H9 (cell line): ENCODE measurements around the gene RINT1. TPM values are rescaled to one million over a fixed set of nuclear protein-coding genes. Genes with fewer than 3 reads are reported as not detected.

ENCODE experiments used
- DNase-seq: peaks from one replicate; pipeline ENCODE4 v3.0.0-alpha.2; 2017
- H2AFZ ChIP-seq: one replicate; pipeline ENCODE4 v1.6.1; 2013; ENCODE audit warnings: mild to moderate bottlenecking, low read length, control low read depth, moderate library complexity
- H2AK5ac ChIP-seq: 2 replicates; pipeline ENCODE4 v1.6.1; 2013; ENCODE audit warnings: low read length, control low read depth, mixed read lengths; ENCODE audit not compliant: insufficient read length
- H2BK120ac ChIP-seq: one replicate; pipeline ENCODE4 v1.6.1; 2013; ENCODE audit warnings: low read depth, mild to moderate bottlenecking, low read length, control low read depth, inconsistent platforms; ENCODE audit not compliant: poor library complexity, severe bottlenecking
- H2BK12ac ChIP-seq: 2 replicates; pipeline ENCODE4 v1.6.1; 2013; ENCODE audit warnings: low read length, control low read depth, mixed read lengths, low read depth; ENCODE audit not compliant: insufficient read length
- H2BK15ac ChIP-seq: 2 replicates; pipeline ENCODE4 v1.6.1; 2013; ENCODE audit warnings: low read depth, low read length, control low read depth
- H2BK20ac ChIP-seq: one replicate; pipeline ENCODE4 v1.6.1; 2013; ENCODE audit warnings: low read depth, mild to moderate bottlenecking, low read length, control low read depth, inconsistent platforms; ENCODE audit not compliant: poor library complexity, severe bottlenecking
- H2BK5ac ChIP-seq: 2 replicates; pipeline ENCODE4 v1.6.1; 2013; ENCODE audit warnings: low read length, control low read depth, mixed read lengths; ENCODE audit not compliant: insufficient read length
- H3K14ac ChIP-seq: 2 replicates; pipeline ENCODE4 v1.6.1; 2013; ENCODE audit warnings: low read length, control low read depth; ENCODE audit not compliant: insufficient read depth
- H3K18ac ChIP-seq: 2 replicates; pipeline ENCODE4 v1.6.1; 2013; ENCODE audit warnings: low read depth, mild to moderate bottlenecking, mixed read lengths, low read length, control low read depth; ENCODE audit not compliant: insufficient read length
- H3K23ac ChIP-seq: 2 replicates; pipeline ENCODE4 v1.6.1; 2013; ENCODE audit warnings: low read length, control low read depth, mixed read lengths, low read depth; ENCODE audit not compliant: insufficient read length
- H3K23me2 ChIP-seq: 2 replicates; pipeline ENCODE4 v1.6.1; 2013; ENCODE audit warnings: low read depth, mild to moderate bottlenecking, mixed read lengths, low read length, control low read depth; ENCODE audit not compliant: insufficient read length, poor library complexity, severe bottlenecking
- H3K27ac ChIP-seq: 2 replicates; pipeline ENCODE4 v1.5.1; 2013; ENCODE audit warnings: low read length, control low read depth, mixed read lengths, low read depth; ENCODE audit not compliant: insufficient read length
- H3K27me3 ChIP-seq: 2 replicates; pipeline ENCODE4 v1.6.1; 2013; ENCODE audit warnings: low read length, control low read depth, inconsistent platforms; ENCODE audit not compliant: insufficient read depth
- H3K4ac ChIP-seq: 2 replicates; pipeline ENCODE4 v1.6.1; 2013; ENCODE audit warnings: low read depth, mild to moderate bottlenecking, control low read depth, inconsistent platforms, low read length, moderate library complexity
- H3K4me1 ChIP-seq: 2 replicates; pipeline ENCODE4 v1.6.1; 2013; ENCODE audit warnings: low read length, control low read depth, inconsistent platforms; ENCODE audit not compliant: insufficient read depth
- H3K4me2 ChIP-seq: 2 replicates; pipeline ENCODE4 v1.6.1; 2013; ENCODE audit warnings: low read length, control low read depth, mixed read lengths; ENCODE audit not compliant: insufficient read length, insufficient read depth
- H3K56ac ChIP-seq: 2 replicates; pipeline ENCODE4 v1.6.1; 2013; ENCODE audit warnings: low read depth, mild to moderate bottlenecking, mixed read lengths, low read length, control low read depth; ENCODE audit not compliant: insufficient read length
- H3K79me1 ChIP-seq: 2 replicates; pipeline ENCODE4 v1.6.1; 2013; ENCODE audit warnings: low read depth, mild to moderate bottlenecking, moderate library complexity, low read length, control low read depth, inconsistent platforms; ENCODE audit not compliant: insufficient read depth, poor library complexity, severe bottlenecking
- H3K79me2 ChIP-seq: 2 replicates; pipeline ENCODE4 v1.6.1; 2013; ENCODE audit warnings: low read length, control low read depth, inconsistent platforms; ENCODE audit not compliant: insufficient read depth
- H3K9ac ChIP-seq: 2 replicates; pipeline ENCODE4 v1.6.1; 2013; ENCODE audit warnings: low read length, control low read depth, mixed read lengths; ENCODE audit not compliant: insufficient read length; ENCODE audit errors: extremely low read depth
- H3K9me3 ChIP-seq: one replicate; pipeline ENCODE4 v1.6.1; 2013; ENCODE audit warnings: low read depth, low read length, inconsistent platforms; ENCODE audit not compliant: control insufficient read depth
- H3T11ph ChIP-seq: one replicate; pipeline ENCODE4 v1.6.1; 2013; ENCODE audit warnings: mild to moderate bottlenecking, low read length, control low read depth, inconsistent platforms
- H4K20me1 ChIP-seq: one replicate; pipeline ENCODE4 v1.6.1; 2013; ENCODE audit not compliant: control insufficient read depth, insufficient read length, insufficient read depth
- H4K5ac ChIP-seq: 2 replicates; pipeline ENCODE4 v1.6.1; 2013; ENCODE audit warnings: low read depth, mild to moderate bottlenecking, mixed read lengths, low read length, control low read depth; ENCODE audit not compliant: insufficient read length
- H4K8ac ChIP-seq: replicated peaks from 2 replicates; pipeline ENCODE4 v1.6.1; 2013; ENCODE audit warnings: low read length, control low read depth, mixed read lengths, low read depth; ENCODE audit not compliant: insufficient read length
- H4K91ac ChIP-seq: 2 replicates; pipeline ENCODE4 v1.6.1; 2013; ENCODE audit warnings: low read depth, mild to moderate bottlenecking, moderate library complexity, mixed read lengths, low read length, control low read depth; ENCODE audit not compliant: insufficient read length
- H3K27ac Mint-ChIP-seq, 3 experiments: 2 replicates in 2 of 3; 3 replicates in 1 of 3; pipeline ENCODE4 v1.8.0; 2020 to 2021; ENCODE audit warnings: mixed read lengths in 3 of 3, mild to moderate bottlenecking in 1 of 3, moderate library complexity in 1 of 3
- H3K27me3 Mint-ChIP-seq: 2 replicates; pipeline ENCODE4 v1.8.0; 2021; ENCODE audit warnings: low read depth, mild to moderate bottlenecking, moderate library complexity, mixed read lengths
- H3K36me3 Mint-ChIP-seq, 3 experiments: 2 replicates in 2 of 3; 3 replicates in 1 of 3; pipeline ENCODE4 v1.8.0; 2020 to 2021; ENCODE audit warnings: low read depth in 3 of 3, mixed read lengths in 3 of 3; ENCODE audit not compliant: insufficient read depth in 1 of 3
- H3K4me1 Mint-ChIP-seq, 2 experiments: 2 replicates each; pipeline ENCODE4 v1.8.0; 2020; ENCODE audit warnings: mixed read lengths in 2 of 2
- H3K4me3 Mint-ChIP-seq, 2 experiments: 2 replicates in 1 of 2; 3 replicates in 1 of 2; pipeline ENCODE4 v1.8.0; 2020 to 2021; ENCODE audit warnings: mild to moderate bottlenecking in 2 of 2, mixed read lengths in 2 of 2, moderate library complexity in 1 of 2
- H3K9me3 Mint-ChIP-seq, 2 experiments: 2 replicates in 1 of 2; 3 replicates in 1 of 2; pipeline ENCODE4 v1.8.0; 2020; ENCODE audit warnings: mild to moderate bottlenecking in 2 of 2, mixed read lengths in 2 of 2, moderate library complexity in 1 of 2
- WGBS: extraction: QIAGEN DNeasy Blood & Tissue Kit; methylation state at CpG from one replicate; pipeline ENCODE4 v1.1.7; 2013; ENCODE audit warnings: missing lambda C conversion rate, low lambda C conversion rate, mixed read lengths; ENCODE audit not compliant: insufficient read length; ENCODE audit errors: extremely low coverage; 5-methylcytosine and 5-hydroxymethylcytosine counted together
- total RNA-seq: library from RNA; stranded (reverse); gene quantifications from 2 replicates; pipeline ENCODE4 v1.2.1, GENCODE V29; 2021
- TF ChIP-seq, protein P1 (sequence below): fragments of 200-600 bp; sonication (generic); conservative IDR thresholded peaks from 3 replicates; pipeline ENCODE4 v1.8.0; 2021; ENCODE audit warnings: antibody characterized with exemption, mild to moderate bottlenecking

Gene RINT1
- total RNA-seq, 1 experiment from 2014 or later = 21.5 TPM

DNA sequence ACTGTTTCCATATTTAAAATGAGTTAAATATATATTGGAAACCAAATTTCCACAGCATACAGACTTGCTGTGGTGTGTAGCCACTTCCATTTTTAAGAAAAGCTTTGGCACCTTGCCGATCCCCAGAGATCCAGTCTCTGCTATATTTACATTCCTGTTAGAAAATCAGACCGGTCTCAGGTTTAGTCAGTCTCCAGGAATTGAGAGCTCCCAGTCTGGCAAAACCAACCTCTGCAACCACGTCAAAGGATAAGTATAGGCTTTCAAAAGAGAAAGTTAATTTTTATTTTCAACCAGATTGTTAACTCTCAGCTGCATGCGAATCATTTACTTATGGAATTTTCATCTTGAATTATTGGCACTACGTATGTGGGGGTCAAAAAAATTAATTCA lies 38.1 kb upstream of the RINT1 start:
- H4K91ac ChIP-seq = no peak overlapping the region

More for the DNA sequence above, 38.1 kb upstream of the RINT1 start:
- Histone ChIP-seq H4K8ac (no peak overlapping the region), H3K79me1 (no peaks in the 10 kb centered on the region), H2BK15ac (no peak overlapping the region), H2BK5ac (no peak overlapping the region), H4K20me1 (no peaks in the 10 kb centered on the region), H3K23ac (no peak overlapping the region), H3K79me2 (no peaks in the 10 kb centered on the region), H2AFZ (no peak overlapping the region), H2AK5ac (no peak overlapping the region), H3K23me2 (no peaks in the 10 kb centered on the region), H2BK120ac (no peak overlapping the region), H3K9ac (no peak overlapping the region), H3K4me2 (no peak overlapping the region), H3T11ph (no peak overlapping the region), H3K9me3 (no peaks in the 10 kb centered on the region), H2BK12ac (no peak overlapping the region), H3K18ac (no peak overlapping the region), H4K5ac (no peak overlapping the region), H3K56ac (no peak overlapping the region), H3K4ac (no peak overlapping the region), H2BK20ac (no peak overlapping the region), H3K27ac (no peak overlapping the region), H3K4me1 (no peaks in the 10 kb centered on the region), H3K14ac (no peak overlapping the region), H3K27me3 (no peaks in the 10 kb centered on the region)
- no peaks in the 10 kb centered on the region for H3K9me3 Mint-ChIP-seq
- H3K27me3 Mint-ChIP-seq = no peaks in the 10 kb centered on the region
- DNase-seq = no peak
- no CpG with 5 or more reads among the region's 5 CpGs for WGBS
- no peak overlapping the region for H3K4me3 Mint-ChIP-seq
- peaks cover 10 to 44% (median 18%) of the 10 kb centered on the region in 3 experiments; a peak in 6 of 7 replicates for H3K36me3 Mint-ChIP-seq
- TF ChIP-seq, protein P1, sequence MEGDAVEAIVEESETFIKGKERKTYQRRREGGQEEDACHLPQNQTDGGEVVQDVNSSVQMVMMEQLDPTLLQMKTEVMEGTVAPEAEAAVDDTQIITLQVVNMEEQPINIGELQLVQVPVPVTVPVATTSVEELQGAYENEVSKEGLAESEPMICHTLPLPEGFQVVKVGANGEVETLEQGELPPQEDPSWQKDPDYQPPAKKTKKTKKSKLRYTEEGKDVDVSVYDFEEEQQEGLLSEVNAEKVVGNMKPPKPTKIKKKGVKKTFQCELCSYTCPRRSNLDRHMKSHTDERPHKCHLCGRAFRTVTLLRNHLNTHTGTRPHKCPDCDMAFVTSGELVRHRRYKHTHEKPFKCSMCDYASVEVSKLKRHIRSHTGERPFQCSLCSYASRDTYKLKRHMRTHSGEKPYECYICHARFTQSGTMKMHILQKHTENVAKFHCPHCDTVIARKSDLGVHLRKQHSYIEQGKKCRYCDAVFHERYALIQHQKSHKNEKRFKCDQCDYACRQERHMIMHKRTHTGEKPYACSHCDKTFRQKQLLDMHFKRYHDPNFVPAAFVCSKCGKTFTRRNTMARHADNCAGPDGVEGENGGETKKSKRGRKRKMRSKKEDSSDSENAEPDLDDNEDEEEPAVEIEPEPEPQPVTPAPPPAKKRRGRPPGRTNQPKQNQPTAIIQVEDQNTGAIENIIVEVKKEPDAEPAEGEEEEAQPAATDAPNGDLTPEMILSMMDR = no peak
- no peak overlapping the region; a peak in 1 of 7 replicates for H3K27ac Mint-ChIP-seq
- peaks cover 0 to 2% of the 10 kb centered on the region in 2 experiments; a peak in 3 of 4 replicates for H3K4me1 Mint-ChIP-seq
